ENCODE results near the gene ZNF384. TPM values are rescaled to one million over a fixed set of nuclear protein-coding genes. Genes with fewer than 3 reads are reported as not detected.
A peak's percentile ranks its signal among the peaks of the same experiment; 100 is the strongest.

Gene ZNF384
- total and polyA plus RNA-seq, 10 of the 15 experiments (the other 5 are each of a cell fraction or from before 2014, with no cell fraction given): 0.46 to 81.5 (median 30.5) TPM

- TF ChIP-seq SRF (IDR thresholded peaks at IDR 0.05; ENCODE audit: low read depth in 2 of 2, low read length in 2 of 2): no peak
- TF ChIP-seq TAF1 (IDR thresholded peaks at IDR 0.05; ENCODE audit: borderline replicate concordance, low read depth, low read length): no peak
- TF ChIP-seq MEF2B (IDR thresholded peaks at IDR 0.05; ENCODE audit: partially characterized antibody, poor library complexity, severe bottlenecking): no peak
- TF ChIP-seq, protein P1, sequence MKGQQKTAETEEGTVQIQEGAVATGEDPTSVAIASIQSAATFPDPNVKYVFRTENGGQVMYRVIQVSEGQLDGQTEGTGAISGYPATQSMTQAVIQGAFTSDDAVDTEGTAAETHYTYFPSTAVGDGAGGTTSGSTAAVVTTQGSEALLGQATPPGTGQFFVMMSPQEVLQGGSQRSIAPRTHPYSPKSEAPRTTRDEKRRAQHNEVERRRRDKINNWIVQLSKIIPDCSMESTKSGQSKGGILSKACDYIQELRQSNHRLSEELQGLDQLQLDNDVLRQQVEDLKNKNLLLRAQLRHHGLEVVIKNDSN (IDR thresholded peaks at IDR 0.05; ENCODE audit: borderline replicate concordance, extremely low read length, insufficient read depth, low read depth, low read length): no peak
- TF ChIP-seq ZNF207 (IDR thresholded peaks at IDR 0.05; ENCODE audit: borderline replicate concordance): no peak
- TF ChIP-seq EGR1 (IDR thresholded peaks at IDR 0.05; ENCODE audit: borderline replicate concordance in 1 of 2, low read depth in 2 of 2, low read length in 2 of 2): no peak
Measured at GRCh38 chr12:6672143-6672542, 17.0 kb downstream of the ZNF384 start (continued).

GRCh38 chr12:6667559-6668210 lies 21.5 kb downstream of the ZNF384 start:
- no peak overlapping the region for H3K27ac ChIP-seq (ENCODE audit: control insufficient read depth, insufficient read depth)
- RAD21 ChIA-PET (ENCODE audit: unreplicated experiment): interaction anchor here (1.5 kb wide), 1 partner anchor 21 kb away, joined by 4 read pairs; the partner anchor contains the start of gene ZNF384
- no peak for FAIRE-seq
- SMC1A ChIA-PET (ENCODE audit: uncharacterized antibody, unreplicated experiment): interaction anchor here (0.6 to 2.3 kb wide), 4 partner anchors 17 to 54 kb away, joined by 3 to 9 read pairs (median 3); no protein-coding TSS in a partner anchor
- no peak overlapping the region for H3K4me3 ChIP-seq
- H4K20me1 ChIP-seq (ENCODE audit: control insufficient read depth, insufficient read depth): no peaks in the 10 kb centered on the region
- CTCF ChIA-PET: interaction anchor here (1.2 to 2.5 kb wide), 3 partner anchors 14 to 205 kb away, joined by 3 to 9 read pairs (median 3); partner anchors contain the start of gene SPSB2
- H3K4me1 ChIP-seq (ENCODE audit: control insufficient read depth, insufficient read depth, low read length): no peaks in the 10 kb centered on the region; the same call in 1 of the 2 replicates
- 97% methylated on average over 8 of the region's 8 CpGs for WGBS (ENCODE audit: insufficient coverage, insufficient replicate concordance, low lambda C conversion rate, missing lambda C conversion rate)
- intact Hi-C loops (cut with micrococcal nuclease; ENCODE audit: unreplicated experiment): no loop called here
- H3K79me2 ChIP-seq (ENCODE audit: control insufficient read depth, insufficient read depth, low read length): no peaks in the 10 kb centered on the region
- no peaks in the 10 kb centered on the region for H3K9me3 ChIP-seq (replicated peaks; ENCODE audit: control insufficient read depth, insufficient read depth, low read length)
- POLR2A ChIA-PET: interaction anchor here (0.8 to 1.0 kb wide), 2 partner anchors 21 to 181 kb away, joined by 3 read pairs; partner anchors contain the start of gene ZNF384
- H2AFZ ChIP-seq (ENCODE audit: control insufficient read depth, low read depth, low read length): no peak overlapping the region
- DNase-seq (ENCODE audit: low read depth, low spot score): no peak
- ATAC-seq: no peak
- no peak overlapping the region for H3K4me2 ChIP-seq (ENCODE audit: control insufficient read depth, insufficient read depth)
- BruUV-seq (replicated peaks): no TSS peak
- TF ChIP-seq NRF1 (conservative IDR thresholded peaks at IDR 0.05; ENCODE audit: low read depth, low read length) (no peak), RB1 (IDR thresholded peaks at IDR 0.05; ENCODE audit: borderline replicate concordance) (no peak), LARP7 (IDR thresholded peaks at IDR 0.05) (no peak), CREM (IDR thresholded peaks at IDR 0.05; ENCODE audit: low read depth) (no peak), USF2 (IDR thresholded peaks at IDR 0.05; ENCODE audit: borderline replicate concordance, low read depth, low read length) (no peak), RAD21 (IDR thresholded peaks at IDR 0.05; ENCODE audit: insufficient read depth, low read depth, low read length) (peak; percentile 7; the same call in 1 of the 2 replicates), SMC3 (IDR thresholded peaks at IDR 0.05; ENCODE audit: borderline replicate concordance, low read length) (peak; percentile 24; the same call in 1 of the 2 replicates), RBBP5 (conservative IDR thresholded peaks at IDR 0.05) (no peak), MTA2 (IDR thresholded peaks at IDR 0.05; ENCODE audit: low read depth) (no peak)
- TF ChIP-seq, protein P2, sequence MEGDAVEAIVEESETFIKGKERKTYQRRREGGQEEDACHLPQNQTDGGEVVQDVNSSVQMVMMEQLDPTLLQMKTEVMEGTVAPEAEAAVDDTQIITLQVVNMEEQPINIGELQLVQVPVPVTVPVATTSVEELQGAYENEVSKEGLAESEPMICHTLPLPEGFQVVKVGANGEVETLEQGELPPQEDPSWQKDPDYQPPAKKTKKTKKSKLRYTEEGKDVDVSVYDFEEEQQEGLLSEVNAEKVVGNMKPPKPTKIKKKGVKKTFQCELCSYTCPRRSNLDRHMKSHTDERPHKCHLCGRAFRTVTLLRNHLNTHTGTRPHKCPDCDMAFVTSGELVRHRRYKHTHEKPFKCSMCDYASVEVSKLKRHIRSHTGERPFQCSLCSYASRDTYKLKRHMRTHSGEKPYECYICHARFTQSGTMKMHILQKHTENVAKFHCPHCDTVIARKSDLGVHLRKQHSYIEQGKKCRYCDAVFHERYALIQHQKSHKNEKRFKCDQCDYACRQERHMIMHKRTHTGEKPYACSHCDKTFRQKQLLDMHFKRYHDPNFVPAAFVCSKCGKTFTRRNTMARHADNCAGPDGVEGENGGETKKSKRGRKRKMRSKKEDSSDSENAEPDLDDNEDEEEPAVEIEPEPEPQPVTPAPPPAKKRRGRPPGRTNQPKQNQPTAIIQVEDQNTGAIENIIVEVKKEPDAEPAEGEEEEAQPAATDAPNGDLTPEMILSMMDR (IDR thresholded peaks at IDR 0.05 in 2 of 3, conservative IDR thresholded peaks at IDR 0.05 in 1 of 3; ENCODE audit: control insufficient read depth in 2 of 3, extremely low read depth in 1 of 3, insufficient read depth in 1 of 3, low read depth in 3 of 3, low read length in 3 of 3): peak; percentile 13 to 40 (median 33); a peak in 4 of 6 replicates
- in situ Hi-C loops (cut with MboI): no loop called here
- H3K36me3 ChIP-seq (ENCODE audit: control insufficient read depth in 2 of 2, insufficient read depth in 2 of 2, low read length in 1 of 2): peaks cover 33 to 38% of the 10 kb centered on the region in 2 experiments
- H3K27me3 ChIP-seq (replicated peaks in 1 of 2; ENCODE audit: control insufficient read depth in 2 of 2, insufficient read depth in 2 of 2, low read length in 1 of 2): no peaks in the 10 kb centered on the region
- no peak overlapping the region for H3K9ac ChIP-seq (ENCODE audit: control insufficient read depth, insufficient read depth, low read length)
